RWPE2 (cell line): ENCODE measurements around the gene GNGT2.

ENCODE experiments used
- ATAC-seq: fragments of 200-7000 bp; cut with Tn5 transposase; 3 replicates; pipeline ENCODE4 v1.9.1; 2021; ENCODE audit warnings: low read depth
- DNase-seq: peaks from one replicate; pipeline ENCODE4 v3.0.0-alpha.2; 2020; ENCODE audit warnings: low spot score
- H3K27ac ChIP-seq: fragments of 450-650 bp; 2 replicates; pipeline ENCODE4 v1.5.1; 2017; ENCODE audit warnings: mild to moderate bottlenecking; ENCODE audit not compliant: poor library complexity, severe bottlenecking
- H3K27me3 ChIP-seq: fragments of 250-450 bp; sonication (Bioruptor Pico); 2 replicates; pipeline ENCODE4 v1.5.1; 2021; ENCODE audit warnings: mild to moderate bottlenecking, moderate library complexity; ENCODE audit not compliant: insufficient read depth, poor library complexity, severe bottlenecking
- H3K36me3 ChIP-seq: fragments of 250-450 bp; sonication (Bioruptor Pico); 2 replicates; pipeline ENCODE4 v1.5.1; 2020; ENCODE audit warnings: low read depth, mild to moderate bottlenecking, moderate library complexity
- H3K4me1 ChIP-seq: fragments of 250-450 bp; sonication (Bioruptor Pico); 2 replicates; pipeline ENCODE4 v1.5.1; 2021; ENCODE audit warnings: mild to moderate bottlenecking, moderate library complexity; ENCODE audit not compliant: insufficient read depth, poor library complexity, severe bottlenecking
- H3K4me3 ChIP-seq: fragments of 250-450 bp; sonication (Bioruptor Pico); 2 replicates; pipeline ENCODE4 v1.5.1; 2021; ENCODE audit warnings: mild to moderate bottlenecking, moderate library complexity; ENCODE audit not compliant: severe bottlenecking
- H3K9me3 ChIP-seq: fragments of 250-450 bp; sonication (Bioruptor Pico); 2 replicates; pipeline ENCODE4 v1.5.1; 2021; ENCODE audit warnings: mild to moderate bottlenecking, moderate library complexity; ENCODE audit not compliant: severe bottlenecking
- CTCF ChIP-seq: fragments of 450-650 bp; IDR thresholded peaks from one replicate; pipeline ENCODE4 v1.5.1; 2017; ENCODE audit warnings: mild to moderate bottlenecking, moderate library complexity; ENCODE audit not compliant: poor library complexity, severe bottlenecking

Gene GNGT2

GRCh38 chr17:49225554-49226236, 15.3 kb upstream of the GNGT2 start:
- no peaks in the 10 kb centered on the region for H3K9me3 ChIP-seq

GRCh38 chr17:49224997-49225337, 14.6 kb upstream of the GNGT2 start:
- ATAC-seq, result no peak
- H3K4me1 ChIP-seq, result no peaks in the 10 kb centered on the region
- H3K36me3 ChIP-seq, result no peaks in the 10 kb centered on the region
- no peak overlapping the region for H3K4me3 ChIP-seq
- H3K27me3 ChIP-seq, result peaks cover 50% of the 10 kb centered on the region
- DNase-seq, result no peak
- no peak for TF ChIP-seq CTCF
- H3K9me3 ChIP-seq, result no peaks in the 10 kb centered on the region
- no peak overlapping the region for H3K27ac ChIP-seq

More at GRCh38 chr17:49225554-49226236, 15.3 kb upstream of the GNGT2 start:
- Histone ChIP-seq H3K27ac (no peak overlapping the region), H3K27me3 (peaks cover 50% of the 10 kb centered on the region), H3K36me3 (no peaks in the 10 kb centered on the region), H3K4me1 (no peaks in the 10 kb centered on the region), H3K4me3 (no peak overlapping the region)
- no peak for DNase-seq
- no peak for ATAC-seq
- TF ChIP-seq CTCF, result no peak

GRCh38 chr17:49224198-49224996, 14.0 kb upstream of the GNGT2 start:
- Histone ChIP-seq H3K27me3 (peaks cover 47% of the 10 kb centered on the region), H3K36me3 (no peaks in the 10 kb centered on the region), H3K9me3 (no peaks in the 10 kb centered on the region), H3K4me1 (no peaks in the 10 kb centered on the region), H3K4me3 (no peak overlapping the region), H3K27ac (no peak overlapping the region)
- TF ChIP-seq CTCF, result no peak
- DNase-seq, result no peak
- ATAC-seq, result peak; percentile 38; the same call in 1 of the 3 replicates

- Histone ChIP-seq H3K27me3 (peaks cover 47% of the 10 kb centered on the region), H3K4me1 (no peaks in the 10 kb centered on the region), H3K36me3 (no peaks in the 10 kb centered on the region), H3K27ac (no peak overlapping the region), H3K4me3 (no peak overlapping the region), H3K9me3 (no peaks in the 10 kb centered on the region)
- no peak for DNase-seq
- peak; percentile 25; the same call in 1 of the 3 replicates for ATAC-seq
- peak; percentile 72 for TF ChIP-seq CTCF
Measured at GRCh38 chr17:49223517-49224197, 13.3 kb upstream of the GNGT2 start.
